DMS79 (cell line): ENCODE data around the gene SCP2.

Experiments
- DNase-seq: peaks from one replicate; lab custom pipeline; 2025; lab: John Stamatoyannopoulos, UW

Gene SCP2

DNA sequence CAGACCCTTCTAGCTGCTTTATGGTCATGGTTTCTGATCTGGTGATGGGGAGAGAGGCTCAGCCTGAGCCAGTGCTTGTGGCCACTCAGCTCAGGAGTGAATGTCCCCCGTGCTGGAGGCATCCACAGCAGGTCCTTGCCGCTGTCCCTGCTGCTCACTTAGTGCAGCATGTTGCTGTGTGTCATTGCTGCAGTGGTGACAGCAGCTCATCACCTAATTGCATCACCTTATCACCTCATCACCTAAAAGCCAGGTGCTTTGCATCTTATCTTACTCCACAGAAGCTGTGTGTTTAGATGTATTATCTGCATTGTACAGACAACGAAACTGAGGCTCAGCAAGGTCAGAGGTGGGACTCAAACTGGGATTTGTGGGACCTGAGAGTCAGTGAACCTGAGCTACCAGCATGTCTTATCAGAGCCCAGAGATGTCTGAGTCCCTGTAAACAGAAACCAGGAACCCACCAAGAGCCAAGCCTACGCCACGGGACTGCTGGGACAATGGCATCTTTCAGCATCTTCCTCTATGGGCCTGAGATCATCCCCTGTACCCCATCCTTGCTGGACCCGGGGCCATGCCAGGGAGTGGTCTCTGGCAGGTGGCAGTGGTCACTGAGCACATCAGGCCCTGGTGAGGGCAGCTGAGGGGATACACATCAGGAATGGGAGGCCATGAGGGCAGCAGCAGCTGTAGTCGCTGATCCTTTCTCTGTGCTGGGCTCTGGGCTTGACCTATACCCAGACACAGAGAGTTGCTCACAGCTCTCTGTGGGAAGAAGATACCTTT lies 141.4 kb downstream of the SCP2 start:
- no peak for DNase-seq

DNA sequence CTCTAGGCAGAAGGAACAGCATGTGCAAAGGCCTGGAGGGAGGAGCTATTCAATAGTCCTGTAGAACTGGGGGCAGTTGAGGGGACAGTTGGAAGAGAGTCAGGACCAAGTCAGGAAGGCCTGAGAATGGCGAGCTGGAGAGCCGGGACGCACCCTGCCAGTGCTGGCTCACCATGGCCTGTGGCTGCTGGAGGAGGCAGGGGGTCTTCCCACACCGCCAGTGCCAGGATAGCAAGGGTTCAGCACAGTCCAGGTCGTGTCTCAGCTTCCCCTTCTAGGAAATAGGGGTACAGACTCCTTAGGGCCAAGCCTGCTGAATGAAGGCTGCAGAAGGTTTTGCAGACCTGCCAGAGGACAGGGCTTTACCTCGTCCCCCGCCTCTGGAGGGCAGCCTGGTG lies 142.2 kb downstream of the SCP2 start:
- no peak for DNase-seq

- no peak for DNase-seq
Measured at GRCh38 chr1:53069663-53070327, 142.7 kb downstream of the SCP2 start.

- no peak for DNase-seq
Measured at GRCh38 chr1:53070621-53071020, 143.5 kb downstream of the SCP2 start.

GRCh38 chr1:53071167-53071865 lies 144.2 kb downstream of the SCP2 start:
- no peak for DNase-seq

DNA sequence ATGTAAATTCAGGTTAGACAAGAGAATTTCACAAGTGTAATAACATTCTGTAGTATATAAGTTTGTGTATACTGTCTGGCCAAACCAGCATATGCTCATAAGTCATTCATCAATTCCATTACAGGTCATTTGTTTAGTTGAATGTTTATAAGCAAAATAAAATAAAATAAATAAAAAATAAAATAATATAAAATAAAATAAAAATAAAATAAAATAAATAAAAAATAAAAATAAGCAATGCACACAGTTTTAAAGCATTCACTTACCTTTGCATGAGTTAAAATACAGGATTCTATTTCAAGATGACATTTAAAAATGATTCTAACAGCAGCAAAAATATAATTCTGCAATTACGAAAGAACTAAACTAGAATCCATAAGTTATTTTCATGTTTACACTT lies 144.8 kb downstream of the SCP2 start:
- no peak for DNase-seq

DNA sequence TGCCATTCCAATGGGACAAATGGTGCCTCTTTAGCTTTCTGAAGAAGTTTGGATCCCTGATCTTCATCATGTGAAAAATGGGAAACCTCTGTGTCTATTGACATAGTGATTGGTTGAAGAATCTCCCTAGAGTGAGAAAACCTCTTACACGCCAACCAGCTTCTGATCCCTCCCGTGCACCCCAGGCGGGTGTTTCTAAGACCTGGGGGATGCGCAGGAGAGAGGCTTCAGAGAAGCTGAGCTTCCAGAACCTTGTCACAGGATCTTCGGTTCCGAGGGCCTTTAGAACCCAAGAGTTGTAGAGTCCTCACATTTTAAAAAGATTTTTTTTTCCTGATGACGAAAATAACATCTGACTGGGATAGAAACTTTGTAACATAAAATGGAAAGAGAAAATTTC lies 146.2 kb downstream of the SCP2 start:
- no peak for DNase-seq

DNA sequence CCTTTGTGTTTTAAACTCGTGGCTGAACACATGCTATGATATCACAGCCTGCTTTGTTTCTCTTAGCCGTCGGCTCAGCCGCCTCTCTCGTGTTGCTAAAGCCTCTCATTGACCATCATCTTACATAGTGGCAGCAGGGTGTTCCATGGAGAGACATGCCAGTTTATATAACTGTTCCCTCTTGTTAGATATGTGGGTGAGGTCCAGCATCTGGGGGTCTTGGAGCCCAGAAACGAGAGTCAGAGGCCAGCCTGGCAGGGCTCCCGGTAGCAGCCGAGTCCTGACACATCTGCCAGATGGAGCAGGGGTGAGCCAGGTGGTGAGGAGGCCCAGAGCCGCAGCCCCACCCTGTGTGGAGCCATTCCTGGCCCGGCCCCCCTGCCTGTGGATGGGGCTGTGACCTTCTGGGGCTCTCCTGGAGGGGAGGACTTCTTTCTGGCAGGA lies 146.8 kb downstream of the SCP2 start:
- no peak for DNase-seq

GRCh38 chr1:53074313-53075154 lies 147.5 kb downstream of the SCP2 start:
- DNase-seq, result no peak

DNA sequence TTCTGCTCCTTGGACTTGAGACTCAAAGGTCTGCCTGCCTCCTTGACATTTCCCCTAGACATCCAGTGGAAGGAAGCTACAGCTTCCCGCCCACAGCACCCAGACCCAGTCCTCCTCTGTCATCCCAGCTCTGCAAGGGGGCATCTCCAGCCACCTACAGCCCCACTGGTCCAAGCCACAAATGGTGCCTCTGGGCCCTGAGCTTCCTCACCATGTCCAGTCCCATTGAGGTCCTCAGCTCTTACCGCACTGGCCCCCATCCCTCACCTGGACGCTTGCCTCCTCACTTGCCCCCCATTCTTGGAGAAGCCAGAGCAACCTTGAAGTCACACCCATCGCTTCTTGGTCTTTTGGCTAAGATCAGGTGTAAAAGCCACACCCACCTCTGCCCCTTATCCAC lies 148.1 kb downstream of the SCP2 start:
- no peak for DNase-seq

GRCh38 chr1:53075761-53076163 lies 148.7 kb downstream of the SCP2 start:
- DNase-seq, result no peak

DNA sequence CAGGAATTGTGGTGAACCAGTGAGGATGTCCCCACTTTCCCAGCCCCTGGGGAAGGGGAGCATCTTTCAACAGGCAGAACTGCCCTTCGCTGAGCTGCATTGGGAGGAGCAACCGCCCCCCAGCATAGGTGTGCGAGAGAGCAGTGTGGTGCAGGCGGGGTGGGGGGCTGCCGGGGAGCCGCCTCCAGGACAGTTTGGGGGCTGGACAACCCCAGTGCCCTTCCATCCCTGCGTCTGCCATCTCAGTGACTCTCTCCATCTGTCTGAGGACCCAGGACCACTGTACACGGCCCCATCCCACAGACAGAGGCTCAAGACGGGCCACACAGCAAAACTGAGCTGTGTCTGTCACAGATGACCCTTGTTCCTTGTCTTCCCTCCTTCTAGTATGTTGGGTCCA lies 149.1 kb downstream of the SCP2 start:
- no peak for DNase-seq

GRCh38 chr1:53076721-53077598 lies 149.9 kb downstream of the SCP2 start:
- no peak for DNase-seq

DNA sequence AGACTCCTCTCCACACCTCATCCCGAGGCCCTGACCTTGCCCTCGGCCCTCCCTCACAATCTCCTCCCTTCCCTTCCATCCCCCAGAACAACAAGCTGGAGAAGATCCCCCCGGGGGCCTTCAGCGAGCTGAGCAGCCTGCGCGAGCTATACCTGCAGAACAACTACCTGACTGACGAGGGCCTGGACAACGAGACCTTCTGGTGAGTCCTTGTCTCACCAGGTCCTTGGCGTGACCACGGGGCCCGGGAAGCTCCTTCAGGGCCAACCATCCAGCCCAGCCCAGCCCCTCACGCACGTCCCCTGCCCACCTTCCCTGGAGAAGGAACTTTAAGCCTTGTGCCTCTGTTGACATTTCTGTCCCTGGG lies 150.5 kb downstream of the SCP2 start:
- DNase-seq, result no peak

- DNase-seq, result no peak
Measured at GRCh38 chr1:53078333-53079101, 151.4 kb downstream of the SCP2 start.

DNA sequence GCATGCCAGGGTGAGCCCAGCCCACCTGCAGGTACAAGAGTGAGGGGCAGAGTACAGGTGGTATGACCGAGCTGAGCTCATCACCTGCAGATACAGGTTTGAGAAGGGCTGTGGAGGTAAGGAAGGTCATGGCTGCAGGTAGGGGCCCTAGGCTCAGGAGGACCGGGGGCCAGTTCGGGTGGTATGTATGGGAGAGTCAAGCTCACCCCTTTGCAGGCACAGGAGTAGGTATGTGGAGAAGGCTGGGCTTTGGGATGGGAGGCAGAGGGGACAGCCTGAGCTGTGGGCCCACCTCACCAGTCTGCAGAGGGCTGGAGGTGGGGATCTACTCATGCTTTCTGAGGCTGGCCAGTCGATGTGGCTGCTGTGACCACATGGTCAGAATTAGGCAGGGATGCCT lies 152.2 kb downstream of the SCP2 start:
- no peak for DNase-seq

DNA sequence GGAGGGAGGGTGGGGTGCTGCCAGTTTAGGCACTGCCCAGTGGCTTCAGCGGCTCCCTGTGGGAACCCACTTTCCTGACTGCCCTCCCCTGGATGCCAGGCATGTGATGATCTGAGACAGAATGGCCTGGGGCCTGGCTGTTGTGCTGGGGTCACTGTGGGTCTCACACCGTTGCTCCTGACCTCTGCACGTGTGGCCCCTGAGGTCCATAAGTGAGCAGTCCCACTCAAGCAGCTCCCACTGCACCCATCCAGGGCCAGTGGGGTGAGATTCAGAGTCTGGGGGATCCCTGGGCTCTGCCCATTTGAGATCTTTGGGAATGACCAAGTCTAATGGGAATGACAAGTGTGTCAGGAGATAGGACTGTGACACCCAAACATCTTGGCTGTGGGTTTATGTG lies 153.0 kb downstream of the SCP2 start:
- DNase-seq, result no peak

DNA sequence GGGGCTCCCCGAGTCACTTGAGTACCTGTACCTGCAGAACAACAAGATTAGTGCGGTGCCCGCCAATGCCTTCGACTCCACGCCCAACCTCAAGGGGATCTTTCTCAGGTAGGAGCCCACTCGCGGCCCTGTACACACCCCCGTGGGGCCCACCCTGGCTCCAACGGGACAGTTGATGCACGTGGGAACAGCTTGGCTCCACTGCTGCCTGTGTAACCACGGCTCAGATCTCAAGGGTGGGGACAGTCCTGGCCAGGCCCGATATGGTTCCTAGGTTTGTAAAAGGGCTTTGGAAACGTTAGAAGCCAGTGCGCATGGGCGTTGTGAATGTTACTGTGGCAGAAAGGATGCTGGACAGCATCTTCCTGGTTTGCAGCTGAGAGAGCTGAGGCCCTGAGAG lies 153.7 kb downstream of the SCP2 start:
- no peak for DNase-seq

DNA sequence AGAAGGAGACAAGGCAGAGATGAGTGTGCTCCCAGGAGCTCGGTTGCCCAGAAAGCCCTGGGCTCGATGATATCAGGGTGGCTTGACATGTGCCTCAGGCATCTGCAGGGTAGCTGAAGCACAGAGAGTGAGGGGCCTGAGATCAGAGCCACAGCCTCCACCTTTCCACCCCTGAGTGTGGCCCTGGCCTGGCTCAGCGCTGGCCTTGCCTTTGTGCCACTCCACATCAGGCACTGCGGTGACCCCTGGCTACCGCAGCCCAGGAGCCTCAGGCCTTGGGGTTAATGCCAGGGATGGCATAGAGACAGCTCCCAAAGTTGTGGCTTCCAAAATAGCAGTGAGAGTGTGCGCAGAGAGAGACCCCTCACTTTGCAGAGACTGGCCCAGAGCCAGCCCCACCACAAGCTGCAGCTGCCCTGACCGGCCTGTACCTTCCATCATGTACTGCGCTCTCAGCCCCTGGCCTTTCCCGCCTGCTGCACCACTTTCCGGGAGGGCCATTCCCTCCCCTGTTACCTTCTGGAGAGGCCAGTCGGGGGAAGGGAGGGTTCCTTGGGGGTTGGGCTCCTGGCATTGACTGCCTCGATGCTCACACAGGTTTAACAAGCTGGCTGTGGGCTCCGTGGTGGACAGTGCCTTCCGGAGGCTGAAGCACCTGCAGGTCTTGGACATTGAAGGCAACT lies 154.4 kb downstream of the SCP2 start:
- DNase-seq, result no peak
